Endothelial cell (in vitro differentiated cells): Measurements from ENCODE around the gene SHISAL2A. TPM values are rescaled to one million over a fixed set of nuclear protein-coding genes. Genes with fewer than 3 reads are reported as not detected.

Experiments
- DNase-seq: peaks from one replicate; pipeline ENCODE4 v3.0.0; 2021; ENCODE audit warnings: low spot score
- H3K27ac Mint-ChIP-seq: one replicate; pipeline ENCODE4 v1.8.0; 2021; ENCODE audit warnings: mixed read lengths, inconsistent platforms; ENCODE audit not compliant: unreplicated experiment
- H3K27me3 Mint-ChIP-seq: one replicate; pipeline ENCODE4 v1.8.0; 2021; ENCODE audit warnings: mild to moderate bottlenecking, moderate library complexity, mixed read lengths, inconsistent platforms; ENCODE audit not compliant: unreplicated experiment
- H3K36me3 Mint-ChIP-seq: one replicate; pipeline ENCODE4 v1.8.0; 2021; ENCODE audit warnings: mild to moderate bottlenecking, low read depth, mixed read lengths, inconsistent platforms; ENCODE audit not compliant: unreplicated experiment
- H3K4me1 Mint-ChIP-seq: one replicate; pipeline ENCODE4 v1.8.0; 2021; ENCODE audit warnings: mild to moderate bottlenecking, mixed read lengths, inconsistent platforms; ENCODE audit not compliant: unreplicated experiment
- H3K4me3 Mint-ChIP-seq: one replicate; pipeline ENCODE4 v1.8.0; 2021; ENCODE audit warnings: mild to moderate bottlenecking, mixed read lengths, inconsistent platforms; ENCODE audit not compliant: unreplicated experiment
- H3K9me3 Mint-ChIP-seq: one replicate; pipeline ENCODE4 v1.8.0; 2021; ENCODE audit warnings: mixed read lengths, inconsistent platforms; ENCODE audit not compliant: unreplicated experiment
- total RNA-seq: library from RNA; stranded (reverse); fragmentation: NEBNext Ultra II Directional; extraction: Animal tissue kit (Norgen Biotek cat#: 25700); gene quantifications from one replicate; pipeline ENCODE4 v1.2.1, GENCODE V29; 2021; ENCODE audit not compliant: unreplicated experiment
- TF ChIP-seq, protein P1 (sequence below): fragments of 200-600 bp; sonication (generic); IDR thresholded peaks from one replicate; pipeline ENCODE4 v1.5.0; 2021; ENCODE audit warnings: antibody characterized with exemption; ENCODE audit not compliant: unreplicated experiment

Gene SHISAL2A
- total RNA-seq, 1 donor from 2014 or later = not detected

GRCh38 chr1:52667984-52668383 lies 35.0 kb downstream of the SHISAL2A start:
- no peak for DNase-seq

GRCh38 chr1:52668711-52669110 lies 35.7 kb downstream of the SHISAL2A start:
- Mint-ChIP-seq H3K27me3 (peaks cover 2% of the 10 kb centered on the region), H3K36me3 (no peaks in the 10 kb centered on the region), H3K27ac (no peak overlapping the region), H3K4me1 (no peaks in the 10 kb centered on the region), H3K4me3 (no peak overlapping the region), H3K9me3 (no peaks in the 10 kb centered on the region)
- TF ChIP-seq, protein P1, sequence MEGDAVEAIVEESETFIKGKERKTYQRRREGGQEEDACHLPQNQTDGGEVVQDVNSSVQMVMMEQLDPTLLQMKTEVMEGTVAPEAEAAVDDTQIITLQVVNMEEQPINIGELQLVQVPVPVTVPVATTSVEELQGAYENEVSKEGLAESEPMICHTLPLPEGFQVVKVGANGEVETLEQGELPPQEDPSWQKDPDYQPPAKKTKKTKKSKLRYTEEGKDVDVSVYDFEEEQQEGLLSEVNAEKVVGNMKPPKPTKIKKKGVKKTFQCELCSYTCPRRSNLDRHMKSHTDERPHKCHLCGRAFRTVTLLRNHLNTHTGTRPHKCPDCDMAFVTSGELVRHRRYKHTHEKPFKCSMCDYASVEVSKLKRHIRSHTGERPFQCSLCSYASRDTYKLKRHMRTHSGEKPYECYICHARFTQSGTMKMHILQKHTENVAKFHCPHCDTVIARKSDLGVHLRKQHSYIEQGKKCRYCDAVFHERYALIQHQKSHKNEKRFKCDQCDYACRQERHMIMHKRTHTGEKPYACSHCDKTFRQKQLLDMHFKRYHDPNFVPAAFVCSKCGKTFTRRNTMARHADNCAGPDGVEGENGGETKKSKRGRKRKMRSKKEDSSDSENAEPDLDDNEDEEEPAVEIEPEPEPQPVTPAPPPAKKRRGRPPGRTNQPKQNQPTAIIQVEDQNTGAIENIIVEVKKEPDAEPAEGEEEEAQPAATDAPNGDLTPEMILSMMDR = no peak
- DNase-seq = no peak

More at GRCh38 chr1:52667984-52668383, 35.0 kb downstream of the SHISAL2A start:
- H3K27me3 Mint-ChIP-seq = peaks cover 2% of the 10 kb centered on the region
- peaks cover 4% of the 10 kb centered on the region for H3K4me1 Mint-ChIP-seq
- no peak overlapping the region for H3K27ac Mint-ChIP-seq
- no peak overlapping the region for H3K4me3 Mint-ChIP-seq
- no peaks in the 10 kb centered on the region for H3K36me3 Mint-ChIP-seq
- H3K9me3 Mint-ChIP-seq = no peaks in the 10 kb centered on the region
- TF ChIP-seq, protein P1 = no peak

DNA sequence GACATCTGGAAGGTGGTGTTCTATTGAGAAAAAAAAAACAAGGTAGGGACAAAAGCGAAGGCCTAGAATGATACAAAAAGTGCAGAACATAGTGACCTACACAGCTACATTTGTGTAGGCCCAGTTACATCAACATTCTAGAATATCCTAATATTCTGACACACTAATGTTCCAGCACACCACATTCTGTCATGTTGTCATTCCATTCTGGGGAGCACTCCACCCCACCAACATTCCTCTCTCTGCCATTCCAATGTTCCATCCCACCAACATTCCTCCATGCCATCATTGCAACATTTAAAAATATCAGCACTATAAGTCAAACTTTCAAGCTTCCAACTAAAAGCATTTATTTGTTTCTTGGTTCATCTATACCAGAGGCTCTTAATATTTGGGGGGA lies 36.7 kb downstream of the SHISAL2A start:
- H3K27ac Mint-ChIP-seq = no peak overlapping the region
- no peaks in the 10 kb centered on the region for H3K9me3 Mint-ChIP-seq
- TF ChIP-seq, protein P1 = no peak

DNA sequence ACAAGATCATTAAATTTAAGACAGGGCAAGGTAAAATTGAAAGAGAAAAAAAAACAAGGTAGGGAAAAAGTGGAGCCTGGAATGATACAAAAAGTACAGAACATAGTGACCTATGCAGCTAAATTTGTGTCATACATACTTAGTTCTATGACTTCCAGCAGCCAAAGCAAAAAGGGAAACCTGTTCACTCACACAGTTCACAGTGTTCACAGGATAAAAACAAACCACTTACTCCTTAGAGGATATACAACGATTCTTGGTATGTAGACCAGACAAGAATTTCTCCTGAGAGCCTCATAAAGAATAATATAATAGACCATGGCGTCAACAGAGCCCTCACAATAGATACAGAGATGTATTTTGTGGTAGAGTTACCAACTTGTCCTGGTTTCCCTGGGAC lies 37.6 kb downstream of the SHISAL2A start:
- TF ChIP-seq, protein P1 = no peak

More for the DNA sequence above, 36.7 kb downstream of the SHISAL2A start:
- no peaks in the 10 kb centered on the region for H3K4me1 Mint-ChIP-seq
- H3K36me3 Mint-ChIP-seq = no peaks in the 10 kb centered on the region
- peaks cover 2% of the 10 kb centered on the region for H3K27me3 Mint-ChIP-seq
- no peak for DNase-seq
- no peak overlapping the region for H3K4me3 Mint-ChIP-seq

DNA sequence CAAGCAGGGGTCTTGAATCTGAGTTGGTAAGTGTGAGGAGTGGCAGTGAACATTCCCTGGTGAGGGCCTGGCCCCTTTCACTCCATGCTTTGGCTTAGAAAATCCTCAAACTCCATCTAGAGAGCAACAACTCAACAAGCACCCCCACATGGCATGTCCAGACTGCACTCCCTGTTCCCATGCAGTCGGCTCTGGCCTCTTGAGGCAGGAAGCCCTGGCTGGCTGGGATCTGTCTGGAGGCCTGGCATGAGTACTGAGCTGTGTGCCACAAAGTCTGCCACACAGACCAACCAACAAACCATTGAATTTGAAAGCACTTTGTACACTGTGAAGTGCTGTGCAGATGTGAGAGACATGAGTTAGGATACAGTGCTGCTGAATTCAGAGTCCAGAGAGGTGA lies 40.0 kb downstream of the SHISAL2A start:
- DNase-seq = no peak
- Mint-ChIP-seq H3K4me3 (no peak overlapping the region), H3K9me3 (no peaks in the 10 kb centered on the region), H3K27ac (no peak overlapping the region), H3K27me3 (peaks cover 2% of the 10 kb centered on the region), H3K36me3 (no peaks in the 10 kb centered on the region), H3K4me1 (peaks cover 2% of the 10 kb centered on the region)
- TF ChIP-seq, protein P1 = no peak

More for the DNA sequence above, 37.6 kb downstream of the SHISAL2A start:
- H3K36me3 Mint-ChIP-seq = no peaks in the 10 kb centered on the region
- peaks cover 2% of the 10 kb centered on the region for H3K4me1 Mint-ChIP-seq
- H3K27ac Mint-ChIP-seq = no peak overlapping the region
- peaks cover 2% of the 10 kb centered on the region for H3K27me3 Mint-ChIP-seq
- no peak for DNase-seq
- no peaks in the 10 kb centered on the region for H3K9me3 Mint-ChIP-seq
- H3K4me3 Mint-ChIP-seq = no peak overlapping the region
